ENCODE measurements around the gene CENPX. TPM values are rescaled to one million over a fixed set of nuclear protein-coding genes. Genes with fewer than 3 reads are reported as not detected.
A peak's percentile ranks its signal among the peaks of the same experiment; 100 is the strongest.

The CENPX gene
- total and polyA plus RNA-seq, 2 of the 13 experiments (the other 11 are each of a cell fraction or from before 2014, with no cell fraction given) = 92.7 to 170 TPM

DNA sequence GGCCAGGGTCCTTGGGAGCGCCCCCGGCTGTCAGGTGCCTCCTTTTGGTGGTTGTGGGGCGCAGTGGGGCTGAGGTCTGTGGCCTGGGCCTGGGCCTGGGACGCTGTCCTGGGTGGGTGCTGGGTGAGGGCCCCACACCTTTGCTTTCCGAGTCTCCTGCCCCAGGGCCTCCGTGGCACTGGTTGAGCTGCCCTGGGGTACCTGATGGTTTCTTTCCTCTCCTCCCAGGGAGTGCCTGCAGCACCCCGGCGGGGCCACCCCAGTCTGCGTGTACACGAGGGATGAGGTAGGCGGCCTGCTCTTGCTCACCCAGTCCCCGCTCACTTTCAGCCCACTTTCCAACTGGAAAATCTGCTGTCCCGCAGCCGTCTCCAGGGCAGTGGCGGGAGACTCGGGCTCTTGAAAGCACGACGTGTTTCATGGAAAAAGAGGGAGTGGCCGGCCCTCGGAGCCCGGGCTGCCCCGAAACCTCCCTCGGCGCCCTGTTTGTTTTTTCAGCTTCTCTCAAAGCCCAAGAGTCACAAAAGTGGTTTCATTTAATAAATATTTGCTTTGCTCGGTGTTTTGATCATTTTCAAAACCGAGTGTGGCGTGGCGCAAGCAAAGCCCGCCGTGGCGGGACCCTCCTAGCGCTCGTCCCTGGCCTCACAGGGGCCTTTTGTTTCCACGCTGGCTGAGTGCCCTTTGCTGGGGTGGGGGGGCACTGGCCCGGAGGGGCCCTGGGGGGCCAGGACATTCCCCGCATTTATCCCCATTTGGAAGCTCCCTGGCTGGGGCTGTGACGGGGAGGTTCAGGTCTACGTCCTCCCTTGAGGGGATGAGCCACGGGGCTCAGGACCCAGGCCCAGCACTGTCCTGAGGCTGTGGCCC is 27.9 kb downstream of the CENPX start (continued):
- TF ChIP-seq, protein P1, sequence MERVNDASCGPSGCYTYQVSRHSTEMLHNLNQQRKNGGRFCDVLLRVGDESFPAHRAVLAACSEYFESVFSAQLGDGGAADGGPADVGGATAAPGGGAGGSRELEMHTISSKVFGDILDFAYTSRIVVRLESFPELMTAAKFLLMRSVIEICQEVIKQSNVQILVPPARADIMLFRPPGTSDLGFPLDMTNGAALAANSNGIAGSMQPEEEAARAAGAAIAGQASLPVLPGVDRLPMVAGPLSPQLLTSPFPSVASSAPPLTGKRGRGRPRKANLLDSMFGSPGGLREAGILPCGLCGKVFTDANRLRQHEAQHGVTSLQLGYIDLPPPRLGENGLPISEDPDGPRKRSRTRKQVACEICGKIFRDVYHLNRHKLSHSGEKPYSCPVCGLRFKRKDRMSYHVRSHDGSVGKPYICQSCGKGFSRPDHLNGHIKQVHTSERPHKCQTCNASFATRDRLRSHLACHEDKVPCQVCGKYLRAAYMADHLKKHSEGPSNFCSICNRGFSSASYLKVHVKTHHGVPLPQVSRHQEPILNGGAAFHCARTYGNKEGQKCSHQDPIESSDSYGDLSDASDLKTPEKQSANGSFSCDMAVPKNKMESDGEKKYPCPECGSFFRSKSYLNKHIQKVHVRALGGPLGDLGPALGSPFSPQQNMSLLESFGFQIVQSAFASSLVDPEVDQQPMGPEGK (CRISPR knock-in tag; IDR thresholded peaks at IDR 0.05) = peak; percentile 100
- no peak for TF ChIP-seq SUZ12 (IDR thresholded peaks at IDR 0.05; ENCODE audit: low read depth, low read length)
- peak; percentile 47; the same call in 1 of the 2 replicates for TF ChIP-seq ZNF777 (CRISPR knock-in tag; IDR thresholded peaks at IDR 0.05)
- peak; percentile 60; the same call in 1 of the 2 replicates for TF ChIP-seq TCF7L2 (IDR thresholded peaks at IDR 0.05; ENCODE audit: low read depth, low read length)
- TF ChIP-seq, protein P2, sequence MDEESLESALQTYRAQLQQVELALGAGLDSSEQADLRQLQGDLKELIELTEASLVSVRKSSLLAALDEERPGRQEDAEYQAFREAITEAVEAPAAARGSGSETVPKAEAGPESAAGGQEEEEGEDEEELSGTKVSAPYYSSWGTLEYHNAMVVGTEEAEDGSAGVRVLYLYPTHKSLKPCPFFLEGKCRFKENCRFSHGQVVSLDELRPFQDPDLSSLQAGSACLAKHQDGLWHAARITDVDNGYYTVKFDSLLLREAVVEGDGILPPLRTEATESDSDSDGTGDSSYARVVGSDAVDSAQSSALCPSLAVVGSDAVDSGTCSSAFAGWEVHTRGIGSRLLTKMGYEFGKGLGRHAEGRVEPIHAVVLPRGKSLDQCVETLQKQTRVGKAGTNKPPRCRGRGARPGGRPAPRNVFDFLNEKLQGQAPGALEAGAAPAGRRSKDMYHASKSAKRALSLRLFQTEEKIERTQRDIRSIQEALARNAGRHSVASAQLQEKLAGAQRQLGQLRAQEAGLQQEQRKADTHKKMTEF (CRISPR knock-in tag; IDR thresholded peaks at IDR 0.05) = peak; percentile 33; the same call in 1 of the 2 replicates
- TF ChIP-seq YEATS2 (CRISPR knock-in tag; IDR thresholded peaks at IDR 0.05; ENCODE audit: borderline replicate concordance) = peak; percentile 21; the same call in 1 of the 2 replicates
- TF ChIP-seq DNMT1 (CRISPR knock-in tag; IDR thresholded peaks at IDR 0.05) = no peak; the same call in 1 of the 2 replicates
- no peak for TF ChIP-seq SP2 (CRISPR knock-in tag; IDR thresholded peaks at IDR 0.05)
- TF ChIP-seq BRCA1 (CRISPR knock-in tag; IDR thresholded peaks at IDR 0.05) = peak; percentile 26; the same call in 1 of the 2 replicates
- peak; percentile 59; the same call in 1 of the 2 replicates for TF ChIP-seq NRL (CRISPR knock-in tag; IDR thresholded peaks at IDR 0.05; ENCODE audit: borderline replicate concordance)
- TF ChIP-seq ZNF510 (CRISPR knock-in tag; IDR thresholded peaks at IDR 0.05; ENCODE audit: low read depth) = peak; percentile 6; the same call in 1 of the 2 replicates
- TF ChIP-seq ZNF282 (IDR thresholded peaks at IDR 0.05; ENCODE audit: partially characterized antibody) = no peak
- TF ChIP-seq NFKB2 (CRISPR knock-in tag; IDR thresholded peaks at IDR 0.05; ENCODE audit: borderline replicate concordance) = peak; percentile 26; the same call in 1 of the 2 replicates
- peak; percentile 93 for TF ChIP-seq NCOA2 (CRISPR knock-in tag; IDR thresholded peaks at IDR 0.05)
- TF ChIP-seq, protein P3, sequence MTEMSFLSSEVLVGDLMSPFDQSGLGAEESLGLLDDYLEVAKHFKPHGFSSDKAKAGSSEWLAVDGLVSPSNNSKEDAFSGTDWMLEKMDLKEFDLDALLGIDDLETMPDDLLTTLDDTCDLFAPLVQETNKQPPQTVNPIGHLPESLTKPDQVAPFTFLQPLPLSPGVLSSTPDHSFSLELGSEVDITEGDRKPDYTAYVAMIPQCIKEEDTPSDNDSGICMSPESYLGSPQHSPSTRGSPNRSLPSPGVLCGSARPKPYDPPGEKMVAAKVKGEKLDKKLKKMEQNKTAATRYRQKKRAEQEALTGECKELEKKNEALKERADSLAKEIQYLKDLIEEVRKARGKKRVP (CRISPR knock-in tag; IDR thresholded peaks at IDR 0.05) = peak in 1 of 2 experiments; percentile 69; a peak in 1 of 4 replicates
- TF ChIP-seq MED8 (CRISPR knock-in tag; IDR thresholded peaks at IDR 0.05; ENCODE audit: insufficient replicate concordance) = peak; percentile 94
- peak; percentile 93 for TF ChIP-seq ZNF878 (CRISPR knock-in tag; IDR thresholded peaks at IDR 0.05)
- no peak for TF ChIP-seq SP1 (IDR thresholded peaks at IDR 0.05)
- TF ChIP-seq SP1 (CRISPR knock-in tag; IDR thresholded peaks at IDR 0.05) = peak; percentile 37; the same call in 1 of the 2 replicates
- TF ChIP-seq POLR2AphosphoS2 (IDR thresholded peaks at IDR 0.05; ENCODE audit: low read depth, low read length) = no peak
- peak; percentile 32; the same call in 1 of the 2 replicates for TF ChIP-seq BHLHE40 (IDR thresholded peaks at IDR 0.05; ENCODE audit: low read length)
- TF ChIP-seq ZNF225 (CRISPR knock-in tag; IDR thresholded peaks at IDR 0.05) = no peak
- TF ChIP-seq, protein P4, sequence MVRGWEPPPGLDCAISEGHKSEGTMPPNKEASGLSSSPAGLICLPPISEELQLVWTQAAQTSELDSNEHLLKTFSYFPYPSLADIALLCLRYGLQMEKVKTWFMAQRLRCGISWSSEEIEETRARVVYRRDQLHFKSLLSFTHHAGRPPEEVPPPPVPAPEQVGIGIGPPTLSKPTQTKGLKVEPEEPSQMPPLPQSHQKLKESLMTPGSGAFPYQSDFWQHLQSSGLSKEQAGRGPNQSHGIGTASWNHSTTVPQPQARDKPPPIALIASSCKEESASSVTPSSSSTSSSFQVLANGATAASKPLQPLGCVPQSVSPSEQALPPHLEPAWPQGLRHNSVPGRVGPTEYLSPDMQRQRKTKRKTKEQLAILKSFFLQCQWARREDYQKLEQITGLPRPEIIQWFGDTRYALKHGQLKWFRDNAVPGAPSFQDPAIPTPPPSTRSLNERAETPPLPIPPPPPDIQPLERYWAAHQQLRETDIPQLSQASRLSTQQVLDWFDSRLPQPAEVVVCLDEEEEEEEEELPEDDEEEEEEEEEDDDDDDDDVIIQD (CRISPR knock-in tag; IDR thresholded peaks at IDR 0.05; ENCODE audit: low read depth) = 0 out of 2 replicates have a peak, but pooled peaks have one; percentile 9
- TF ChIP-seq KDM5B (CRISPR knock-in tag; IDR thresholded peaks at IDR 0.05; ENCODE audit: borderline replicate concordance) = no peak

All from HepG2 (cell line).